Ishikawa (cell line): ENCODE results near the gene IFI44L.

Source experiments
- CEBPB ChIP-seq: IDR thresholded peaks from 2 replicates; pipeline ENCODE4 v1.6.1; 2012
- EGR1 ChIP-seq: IDR thresholded peaks from 2 replicates; pipeline ENCODE4 v1.6.1; 2012
- EP300 ChIP-seq: IDR thresholded peaks from 2 replicates; pipeline ENCODE4 v1.6.1; 2012; ENCODE audit warnings: borderline replicate concordance
- FOXM1 ChIP-seq: IDR thresholded peaks from 2 replicates; pipeline ENCODE4 v1.6.1; 2012; ENCODE audit warnings: low read depth, borderline replicate concordance
- MAX ChIP-seq: IDR thresholded peaks from 2 replicates; pipeline ENCODE4 v1.6.1; 2012
- NFIC ChIP-seq: IDR thresholded peaks from 2 replicates; pipeline ENCODE4 v1.6.1; 2012
- REST ChIP-seq: IDR thresholded peaks from 2 replicates; pipeline ENCODE4 v1.6.1; 2012; ENCODE audit warnings: low read depth, mild to moderate bottlenecking
- TAF1 ChIP-seq: IDR thresholded peaks from 2 replicates; pipeline ENCODE4 v1.6.1; 2012; ENCODE audit warnings: low read depth, mild to moderate bottlenecking
- TEAD4 ChIP-seq: IDR thresholded peaks from 2 replicates; pipeline ENCODE4 v1.6.1; 2012
- USF1 ChIP-seq: IDR thresholded peaks from 2 replicates; pipeline ENCODE4 v1.6.1; 2012

GRCh38 chr1:78619803-78620579 is at the start of gene IFI44L:
- no peak for TF ChIP-seq FOXM1
- no peak for TF ChIP-seq TAF1
- TF ChIP-seq NFIC, result peak; percentile 90
- no peak for TF ChIP-seq EGR1
- no peak for TF ChIP-seq EP300
- no peak for TF ChIP-seq USF1
- no peak for TF ChIP-seq MAX
- no peak for TF ChIP-seq CEBPB
- no peak for TF ChIP-seq TEAD4
- TF ChIP-seq REST, result no peak
